OCI-M2 (cell line): ENCODE measurements around the gene SVOP.

Experiments used
- DNase-seq: peaks from one replicate; lab custom pipeline; 2025; ENCODE audit not compliant: unreplicated experiment; lab: John Stamatoyannopoulos, UW

Gene SVOP

GRCh38 chr12:108939594-108939993 is 81.3 kb downstream of the SVOP start:
- no peak for DNase-seq

GRCh38 chr12:108938247-108938924 is 82.5 kb downstream of the SVOP start:
- no peak for DNase-seq

DNA sequence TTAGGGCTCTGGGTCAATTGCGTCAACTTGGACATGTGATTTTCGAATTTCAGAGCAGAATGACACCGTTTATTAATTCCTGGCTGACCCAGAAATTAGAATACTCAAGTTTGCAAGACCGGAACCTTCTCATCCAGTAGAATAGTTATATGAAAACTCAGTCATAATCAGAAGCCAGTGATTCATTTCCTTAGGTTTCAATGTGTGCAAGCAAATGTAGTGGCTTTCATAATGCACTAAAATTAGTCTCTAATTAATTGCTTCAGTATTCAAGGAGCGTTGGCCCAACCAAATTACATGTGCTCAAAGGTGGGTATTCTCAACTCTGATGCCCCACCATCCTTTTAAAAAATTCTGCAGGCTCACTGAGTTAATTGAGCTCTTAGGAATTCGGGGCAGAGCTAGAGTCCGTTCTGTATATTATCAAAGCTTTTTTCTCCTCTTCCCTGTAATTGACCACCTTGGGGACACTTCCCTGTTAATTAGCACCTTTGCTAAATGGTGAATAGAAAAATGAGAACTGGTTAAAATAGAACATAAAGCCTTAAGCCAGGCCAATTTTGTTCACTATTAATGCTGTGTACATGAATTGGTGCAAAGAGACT is 85.6 kb downstream of the SVOP start:
- no peak for DNase-seq

GRCh38 chr12:108933949-108934348 is 86.9 kb downstream of the SVOP start:
- no peak for DNase-seq

DNA sequence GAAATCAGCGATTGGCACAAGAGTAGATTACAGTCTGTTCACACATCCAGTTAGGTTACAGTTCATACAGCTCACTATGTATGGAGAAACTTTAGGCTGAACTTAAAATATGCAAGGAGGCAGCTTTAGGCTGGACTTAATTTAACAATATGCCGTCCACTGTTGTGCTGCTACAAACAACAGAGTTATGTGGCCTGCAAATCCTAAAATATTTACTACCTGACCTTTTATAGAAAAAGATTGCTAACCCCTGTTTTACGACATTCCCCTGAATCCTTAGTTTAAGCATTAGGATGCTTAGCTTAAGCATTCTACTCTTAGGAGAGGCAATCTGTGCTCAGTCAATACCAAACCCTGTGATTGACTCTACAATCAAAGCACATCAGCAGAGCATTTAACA is 90.1 kb downstream of the SVOP start:
- DNase-seq = no peak

DNA sequence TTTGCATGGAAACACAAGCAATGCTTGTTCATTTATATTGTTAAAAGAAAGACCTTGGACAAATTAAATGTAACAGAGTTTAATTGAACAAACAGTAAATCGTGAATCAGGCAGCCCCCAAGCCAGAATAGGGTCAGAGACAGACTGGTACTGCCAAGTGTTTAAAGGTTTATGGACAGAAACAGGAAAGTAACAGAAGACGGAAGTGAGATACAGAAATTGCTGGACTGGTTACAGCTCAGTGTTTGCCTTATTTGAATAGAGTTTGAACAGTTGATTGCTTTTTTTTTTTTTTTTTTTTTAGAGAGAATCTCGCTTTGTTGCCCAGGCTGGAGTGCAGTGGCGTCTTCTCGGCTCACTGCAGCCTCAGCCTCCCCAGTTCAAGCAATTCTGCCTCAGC is 90.7 kb downstream of the SVOP start:
- DNase-seq = no peak

- DNase-seq = no peak
Observed at GRCh38 chr12:108928695-108929094, 92.2 kb downstream of the SVOP start.

- no peak for DNase-seq
Observed at GRCh38 chr12:108922918-108923317, 98.0 kb downstream of the SVOP start.

- DNase-seq = no peak
Observed at GRCh38 chr12:108921946-108922345, 98.9 kb downstream of the SVOP start.

DNA sequence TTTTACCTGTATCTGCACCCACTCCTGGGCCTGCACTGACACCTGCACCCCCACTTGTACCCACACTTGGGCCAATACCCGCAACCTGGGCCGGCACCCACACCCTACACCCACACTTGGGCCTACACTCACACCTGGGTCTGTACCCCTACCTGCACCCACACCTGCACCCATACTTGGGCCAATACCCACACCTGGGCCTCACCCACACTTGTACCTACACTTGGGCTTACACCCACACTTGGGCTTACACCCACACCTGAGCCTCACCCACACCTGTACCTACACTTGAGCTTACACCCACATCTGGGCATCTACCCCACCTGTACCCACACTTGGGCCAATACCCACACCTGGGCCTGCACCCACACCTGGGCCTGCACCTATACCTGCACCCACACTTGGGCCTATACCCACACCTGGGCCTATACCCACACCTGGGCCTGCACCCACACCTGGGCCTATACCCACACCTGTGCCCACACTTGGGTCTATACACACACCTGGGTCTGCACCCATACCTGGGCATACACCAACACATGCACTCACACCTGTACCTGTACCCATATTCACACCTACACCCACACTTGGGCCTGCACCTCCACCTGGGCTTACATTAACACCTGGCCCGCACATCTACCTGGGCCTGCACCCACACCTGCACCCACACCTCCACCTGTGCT is 101.8 kb downstream of the SVOP start:
- DNase-seq = no peak

- no peak for DNase-seq
Observed at GRCh38 chr12:108918206-108918605, 102.7 kb downstream of the SVOP start.

- no peak for DNase-seq
Observed at GRCh38 chr12:108916336-108916735, 104.5 kb downstream of the SVOP start.

DNA sequence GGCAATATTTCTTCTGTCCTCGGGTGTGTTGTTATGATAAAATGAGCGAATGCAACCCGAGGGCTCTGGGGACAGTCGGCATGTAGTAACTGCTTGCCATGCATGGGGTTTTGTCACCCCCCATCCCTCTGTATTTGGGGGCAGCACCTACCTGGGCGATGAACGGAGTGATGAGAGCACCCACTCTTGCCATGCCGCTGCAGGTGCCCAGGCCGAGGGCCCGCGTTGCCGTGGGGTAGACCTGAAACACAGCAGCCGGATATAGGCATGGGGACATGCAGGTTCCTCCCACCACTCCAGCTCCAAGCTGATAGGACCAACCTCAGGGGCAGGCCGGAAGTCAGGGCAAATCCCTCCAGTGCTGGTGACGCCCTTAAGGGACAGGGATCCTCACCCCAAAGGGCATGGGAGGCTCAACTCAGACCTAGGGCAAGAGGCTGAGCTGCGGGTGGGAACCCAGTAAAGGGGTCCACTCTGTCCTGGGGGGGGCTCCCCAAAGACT is 105.2 kb downstream of the SVOP start:
- no peak for DNase-seq

DNA sequence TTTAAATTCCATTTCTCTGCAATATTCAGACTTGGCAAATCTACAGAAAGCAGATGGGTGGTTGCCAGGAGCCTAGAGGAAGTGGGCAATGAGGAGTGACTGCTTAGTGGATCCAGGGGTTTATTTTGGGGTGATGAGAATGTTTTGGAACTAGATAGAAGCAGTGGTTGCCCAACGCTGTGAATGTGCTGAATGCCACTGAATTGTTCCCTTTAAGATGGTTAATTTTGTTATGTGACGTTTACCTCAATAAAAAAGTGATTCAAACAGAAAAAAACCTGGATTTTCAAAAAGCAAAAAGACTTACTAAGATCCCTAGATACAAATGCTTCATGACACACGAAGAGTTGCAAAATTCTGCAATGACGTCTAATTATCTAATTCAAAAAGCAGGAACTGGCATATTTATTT is 106.7 kb downstream of the SVOP start:
- no peak for DNase-seq

GRCh38 chr12:108912361-108912760 is 108.5 kb downstream of the SVOP start:
- DNase-seq = no peak

- no peak for DNase-seq
Observed at GRCh38 chr12:108911915-108912314, 109.0 kb downstream of the SVOP start.

GRCh38 chr12:108910336-108910735 is 110.5 kb downstream of the SVOP start:
- no peak for DNase-seq

- DNase-seq = no peak
Observed at GRCh38 chr12:108907839-108908351, 113.0 kb downstream of the SVOP start.

GRCh38 chr12:108906971-108907370 is 113.9 kb downstream of the SVOP start:
- no peak for DNase-seq

DNA sequence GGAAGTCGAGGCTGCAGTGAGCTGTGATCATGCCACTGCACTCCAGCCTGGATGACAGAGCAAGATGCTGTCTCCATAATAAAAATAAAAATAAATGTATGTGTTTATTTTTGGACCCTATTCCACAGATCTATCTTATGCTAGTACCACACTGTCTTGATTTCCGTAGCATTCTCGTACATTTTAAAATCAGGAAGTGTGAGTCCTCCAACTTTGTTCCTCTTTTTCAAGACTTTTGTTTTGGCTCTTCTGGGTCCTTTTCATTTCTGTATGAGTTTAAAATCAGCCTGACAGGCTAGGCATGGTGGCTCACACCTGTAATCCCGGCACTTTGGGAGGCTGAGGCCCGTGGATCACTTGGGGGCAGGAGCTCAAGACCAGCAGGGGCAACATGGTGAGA is 115.1 kb downstream of the SVOP start:
- no peak for DNase-seq

GRCh38 chr12:108899145-108899544 is 121.7 kb downstream of the SVOP start:
- no peak for DNase-seq

DNA sequence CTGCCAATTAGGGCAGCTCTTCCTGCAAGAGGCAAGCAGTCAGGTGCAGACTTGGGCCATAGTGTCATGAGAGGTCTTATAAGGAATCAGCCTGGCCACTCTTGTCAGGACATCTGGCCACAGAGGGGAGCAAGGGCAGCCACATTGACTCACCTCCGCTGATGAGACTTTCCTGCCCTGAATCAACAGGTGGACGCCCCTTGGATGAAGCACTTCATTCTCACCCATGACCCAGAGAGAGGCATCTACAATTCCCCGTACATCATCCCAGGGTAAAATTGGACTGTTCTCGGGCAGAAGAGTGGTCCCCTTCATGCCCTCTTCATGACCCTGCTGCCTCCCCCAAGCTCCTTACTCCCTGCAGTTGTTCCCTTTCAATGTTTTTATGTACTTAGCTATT is 124.1 kb downstream of the SVOP start:
- DNase-seq = no peak
